HG03432 (cell line): ENCODE measurements around the gene SLFN5.
"Not testable (repeated sequence)": the region's sequence is repeated elsewhere in the genome, so short reads cannot be mapped to it uniquely, and the experiment has no call there.

Source experiments
- ATAC-seq: cut with Tn5 transposase; IDR thresholded peaks from one replicate; pipeline ENCODE4 v1.9.1; 2021; ENCODE audit warnings: mild to moderate bottlenecking, moderate library complexity; ENCODE audit not compliant: unreplicated experiment

The SLFN5 gene

GRCh38 chr17:35241520-35241919, 1.4 kb upstream of the SLFN5 start:
- no peak for ATAC-seq

- peak; percentile 45 for ATAC-seq
These were observed 591 bp upstream of the SLFN5 start for GRCh38 chr17:35242158-35242804.

- no peak for ATAC-seq
These were observed 879 bp downstream of the SLFN5 start for GRCh38 chr17:35243561-35244340.

- peak; percentile 60 for ATAC-seq
These were observed 1.7 kb downstream of the SLFN5 start for GRCh38 chr17:35244341-35245195.

- no peak for ATAC-seq
These were observed 2.3 kb downstream of the SLFN5 start for GRCh38 chr17:35245196-35245486.

- ATAC-seq: no peak
These were observed 9.8 kb downstream of the SLFN5 start for GRCh38 chr17:35252651-35253050.

- ATAC-seq: no peak
These were observed 11.4 kb downstream of the SLFN5 start for GRCh38 chr17:35254107-35254773.

GRCh38 chr17:35255316-35255715, 12.4 kb downstream of the SLFN5 start:
- ATAC-seq: no peak

GRCh38 chr17:35256629-35257028, 13.8 kb downstream of the SLFN5 start:
- ATAC-seq: no peak

GRCh38 chr17:35257208-35257659, 14.4 kb downstream of the SLFN5 start:
- no peak for ATAC-seq

GRCh38 chr17:35259001-35259400, 16.1 kb downstream of the SLFN5 start:
- no peak for ATAC-seq

GRCh38 chr17:35265071-35265470, 22.2 kb downstream of the SLFN5 start:
- ATAC-seq: no peak

GRCh38 chr17:35265566-35266141, 22.8 kb downstream of the SLFN5 start:
- ATAC-seq: no peak

- ATAC-seq: not testable (repeated sequence)
These were observed 31.5 kb downstream of the SLFN5 start for GRCh38 chr17:35274167-35275066.

- not testable (repeated sequence) for ATAC-seq
These were observed 35.6 kb downstream of the SLFN5 start for GRCh38 chr17:35278454-35278853.

- ATAC-seq: not testable (repeated sequence)
These were observed 36.0 kb downstream of the SLFN5 start for GRCh38 chr17:35278876-35279275.

- ATAC-seq: no peak
These were observed 40.9 kb downstream of the SLFN5 start for GRCh38 chr17:35283767-35284166.

GRCh38 chr17:35284955-35285354, 42.1 kb downstream of the SLFN5 start:
- no peak for ATAC-seq

GRCh38 chr17:35286120-35286781, 43.4 kb downstream of the SLFN5 start:
- ATAC-seq: no peak
